GM19023 (cell line): ENCODE results near the gene BANF1.
"Not testable (repeated sequence)": the region's sequence is repeated elsewhere in the genome, so short reads cannot be mapped to it uniquely, and the experiment has no call there.

Experiments used
- ATAC-seq: cut with Tn5 transposase; IDR thresholded peaks from one replicate; pipeline ENCODE4 v1.9.1; 2021; ENCODE audit warnings: mild to moderate bottlenecking, moderate library complexity; ENCODE audit not compliant: unreplicated experiment

Gene BANF1

DNA sequence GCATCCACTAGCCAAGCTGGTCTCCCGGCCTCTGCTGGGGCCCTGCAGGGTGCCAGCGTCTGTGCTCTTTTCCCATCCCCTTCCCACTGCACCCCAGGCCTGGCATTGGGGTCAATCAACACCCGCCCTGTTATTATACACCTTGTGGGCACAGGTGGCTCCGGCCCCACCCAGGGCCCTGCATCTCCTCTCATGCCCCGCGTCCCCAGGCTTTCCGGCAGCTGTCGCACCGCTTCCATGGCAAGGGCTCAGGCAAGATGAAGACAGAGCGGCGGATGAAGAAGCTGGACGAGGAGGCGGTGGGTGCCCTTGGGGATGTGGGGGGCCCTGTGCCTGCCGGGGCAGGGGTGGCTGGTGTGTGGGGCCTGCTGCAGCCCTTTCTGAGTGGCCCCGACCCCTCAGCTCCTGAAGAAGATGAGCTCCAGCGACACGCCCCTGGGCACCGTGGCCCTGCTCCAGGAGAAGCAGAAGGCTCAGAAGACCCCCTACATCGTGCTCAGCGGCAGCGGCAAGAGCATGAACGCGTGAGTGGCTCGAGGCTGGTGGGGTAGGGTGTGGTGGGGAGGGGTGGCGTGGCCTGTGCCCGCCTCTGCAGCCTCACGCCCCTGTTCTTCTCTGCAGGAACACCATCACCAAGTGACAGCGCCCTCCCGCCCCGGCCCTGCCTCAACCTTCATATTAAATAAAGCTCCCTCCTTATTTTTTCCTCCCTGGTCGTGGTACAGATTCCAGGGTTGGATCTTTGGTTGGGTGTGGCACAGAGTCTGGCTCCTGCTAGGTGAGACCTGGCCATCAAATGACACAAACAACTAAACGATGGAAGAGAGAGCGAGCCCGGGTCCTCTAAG lies 23.7 kb upstream of the BANF1 start:
- ATAC-seq: no peak

DNA sequence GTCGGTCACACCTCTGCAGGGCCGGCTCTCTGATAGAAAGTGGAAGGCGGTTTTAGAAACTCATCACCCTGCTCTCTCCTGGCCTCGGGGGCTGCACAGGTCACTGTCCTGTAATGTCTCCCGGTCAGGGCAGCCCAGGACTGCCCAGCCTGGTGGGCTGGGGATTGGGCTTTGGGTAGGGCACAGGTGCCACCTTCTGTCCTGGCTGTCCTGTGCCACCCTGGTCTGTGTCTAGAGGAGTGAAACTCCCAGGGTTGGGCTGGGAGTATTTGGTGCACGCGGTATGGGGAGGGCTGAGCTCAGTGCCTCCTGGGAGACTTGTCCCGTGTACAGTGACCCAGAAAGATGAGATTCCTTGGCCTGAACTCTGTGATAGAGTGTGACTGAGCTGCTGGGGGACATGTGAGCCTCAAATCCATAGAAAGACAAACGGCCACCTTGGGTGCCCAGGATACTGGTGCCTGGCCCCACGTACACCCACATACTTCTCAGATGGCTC lies 23.0 kb upstream of the BANF1 start:
- no peak for ATAC-seq

DNA sequence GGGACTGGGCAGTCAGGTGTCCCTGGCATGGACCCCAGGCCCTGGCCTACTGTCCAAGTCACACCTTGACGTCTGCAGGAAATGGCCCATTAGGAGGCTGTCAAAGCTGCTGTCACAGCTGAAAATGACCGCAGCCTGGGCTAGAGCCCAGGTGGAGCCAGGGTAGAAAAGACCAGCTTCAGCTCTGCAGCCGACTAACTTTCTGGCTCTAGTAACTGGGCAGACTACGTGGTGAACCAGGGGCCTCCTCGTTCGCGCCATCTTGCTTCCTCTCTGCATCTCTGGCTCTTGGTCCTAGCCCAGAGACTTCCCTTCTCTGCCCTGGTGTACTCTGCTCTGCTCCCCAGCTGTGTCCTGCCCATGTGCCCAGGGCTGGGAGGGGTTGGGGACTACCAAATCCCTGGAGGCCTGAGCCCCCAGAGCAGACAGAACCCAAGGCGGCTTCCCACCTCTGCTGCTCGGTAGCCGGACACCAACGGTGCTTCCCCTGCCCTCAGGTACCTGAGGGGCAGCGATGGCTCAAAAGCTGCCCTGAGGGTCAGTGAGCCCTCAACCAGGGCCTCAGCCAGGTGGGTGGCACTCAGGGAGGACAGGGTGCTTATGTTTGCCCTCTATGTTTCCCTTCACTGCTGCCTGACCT lies 21.1 kb upstream of the BANF1 start:
- no peak for ATAC-seq

DNA sequence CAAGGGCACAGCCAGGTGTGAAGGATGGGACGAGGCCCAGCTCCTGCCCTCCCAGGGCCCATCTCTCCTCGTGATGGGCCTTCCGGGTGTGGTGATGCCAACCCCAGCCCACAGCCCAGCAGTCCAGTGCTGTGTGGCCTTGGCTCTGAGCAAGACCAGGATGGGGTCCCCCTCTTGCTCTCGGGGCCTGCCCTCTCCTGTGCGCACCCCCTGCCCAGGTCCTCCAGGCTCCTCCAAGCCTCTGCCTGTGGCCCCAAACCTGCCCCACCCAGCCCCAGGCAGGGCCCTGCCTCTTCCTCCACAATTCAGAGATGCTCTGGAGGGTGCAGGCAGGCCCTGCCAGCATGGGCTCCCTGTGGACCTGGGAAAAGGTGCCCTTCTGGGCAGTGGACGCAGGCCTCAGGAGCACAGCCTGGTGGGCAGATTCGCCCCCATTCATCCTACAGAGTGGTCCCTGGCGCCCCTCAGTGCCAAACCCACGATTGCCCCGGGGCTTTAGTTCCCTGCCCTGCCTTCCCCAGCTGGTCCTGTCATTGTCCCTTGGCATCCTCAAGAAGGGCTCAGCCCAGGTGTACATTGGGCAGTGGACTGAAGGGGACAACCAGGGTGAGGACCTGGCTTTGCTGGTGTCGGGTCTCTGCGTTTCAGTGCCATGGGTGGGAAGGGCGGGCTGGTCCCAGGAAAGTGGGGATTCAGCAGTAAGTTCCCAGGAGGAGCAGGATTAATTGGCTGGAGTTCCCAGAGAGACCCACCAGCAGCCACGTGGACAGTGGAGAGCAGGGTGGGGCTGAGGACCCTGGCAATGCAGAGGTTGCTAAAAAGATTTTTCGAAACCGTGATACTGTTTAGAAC lies 20.1 kb upstream of the BANF1 start:
- no peak for ATAC-seq

DNA sequence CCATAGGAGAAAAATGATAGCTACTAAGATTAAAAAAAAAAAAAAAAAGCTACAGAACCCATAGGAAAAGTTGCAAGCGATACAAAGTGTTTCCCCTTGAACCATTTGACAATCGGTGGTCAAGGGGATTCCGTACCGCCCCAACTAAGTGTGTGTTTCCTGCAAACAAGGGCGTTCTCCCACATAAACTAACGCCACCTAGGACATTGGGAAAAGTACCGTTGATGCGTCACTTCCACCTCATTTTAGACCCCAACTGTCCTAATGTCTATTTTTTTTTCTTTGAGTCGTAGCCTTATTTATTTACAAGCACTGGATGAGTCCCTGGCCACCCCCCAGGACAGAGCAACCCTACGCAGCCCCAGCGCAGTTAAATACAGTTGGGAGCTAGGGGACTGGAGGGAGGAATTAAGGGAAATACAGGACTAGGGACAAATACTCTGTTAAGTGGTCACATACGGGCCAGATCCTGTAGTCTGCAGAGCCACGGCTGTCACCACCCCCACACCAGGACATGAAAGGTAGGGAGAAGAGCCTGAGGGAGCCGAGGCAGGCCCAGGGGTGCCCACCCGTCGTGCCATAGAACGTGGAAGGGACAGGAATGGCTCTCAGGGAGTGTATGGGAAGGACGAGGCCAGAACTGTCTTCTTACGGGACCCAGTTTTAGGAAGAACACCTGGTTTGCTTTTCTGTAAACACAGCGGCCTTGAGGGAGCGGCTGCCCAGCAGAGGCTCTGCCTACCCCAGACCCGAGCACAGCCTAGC lies 19.3 kb upstream of the BANF1 start:
- ATAC-seq: no peak

DNA sequence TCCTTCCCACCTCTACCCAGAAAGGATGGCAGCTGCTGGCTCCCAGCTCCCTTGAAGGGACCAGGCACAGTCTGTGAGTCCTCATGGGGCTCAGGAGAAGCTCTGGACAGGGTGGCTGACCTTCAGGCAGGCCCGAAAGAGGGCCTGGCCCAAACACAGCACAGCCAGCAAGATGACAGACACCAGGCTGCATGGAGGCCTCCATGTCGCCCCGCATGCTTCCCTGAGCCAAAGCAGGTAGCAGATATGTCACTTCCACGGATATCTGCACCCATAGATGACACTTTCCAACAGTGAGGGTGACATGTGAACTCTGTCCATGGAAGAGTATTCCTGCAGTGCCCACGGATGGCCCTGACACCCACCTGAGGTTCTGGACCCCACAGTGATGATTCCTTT lies 18.7 kb upstream of the BANF1 start:
- no peak for ATAC-seq

DNA sequence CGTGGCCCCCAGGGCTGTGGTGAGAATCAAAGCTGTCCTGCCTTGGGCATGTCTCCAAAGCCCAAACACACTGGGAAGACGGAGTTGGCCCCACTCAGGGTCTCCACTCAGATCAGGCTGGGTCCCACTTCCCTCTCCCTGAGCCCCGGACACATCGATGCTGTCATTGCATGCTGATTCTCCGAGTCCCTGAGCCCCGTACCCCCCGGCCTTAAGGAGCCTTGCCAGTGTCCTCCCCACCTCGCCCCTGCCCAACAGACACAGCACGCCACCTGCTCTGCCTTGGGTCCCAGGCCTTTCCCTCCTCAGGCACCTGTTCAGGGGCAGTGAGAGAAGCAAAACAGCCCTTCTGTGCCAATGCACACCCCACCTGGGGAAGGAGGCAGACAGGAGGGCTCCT lies 15.0 kb upstream of the BANF1 start:
- ATAC-seq: no peak

DNA sequence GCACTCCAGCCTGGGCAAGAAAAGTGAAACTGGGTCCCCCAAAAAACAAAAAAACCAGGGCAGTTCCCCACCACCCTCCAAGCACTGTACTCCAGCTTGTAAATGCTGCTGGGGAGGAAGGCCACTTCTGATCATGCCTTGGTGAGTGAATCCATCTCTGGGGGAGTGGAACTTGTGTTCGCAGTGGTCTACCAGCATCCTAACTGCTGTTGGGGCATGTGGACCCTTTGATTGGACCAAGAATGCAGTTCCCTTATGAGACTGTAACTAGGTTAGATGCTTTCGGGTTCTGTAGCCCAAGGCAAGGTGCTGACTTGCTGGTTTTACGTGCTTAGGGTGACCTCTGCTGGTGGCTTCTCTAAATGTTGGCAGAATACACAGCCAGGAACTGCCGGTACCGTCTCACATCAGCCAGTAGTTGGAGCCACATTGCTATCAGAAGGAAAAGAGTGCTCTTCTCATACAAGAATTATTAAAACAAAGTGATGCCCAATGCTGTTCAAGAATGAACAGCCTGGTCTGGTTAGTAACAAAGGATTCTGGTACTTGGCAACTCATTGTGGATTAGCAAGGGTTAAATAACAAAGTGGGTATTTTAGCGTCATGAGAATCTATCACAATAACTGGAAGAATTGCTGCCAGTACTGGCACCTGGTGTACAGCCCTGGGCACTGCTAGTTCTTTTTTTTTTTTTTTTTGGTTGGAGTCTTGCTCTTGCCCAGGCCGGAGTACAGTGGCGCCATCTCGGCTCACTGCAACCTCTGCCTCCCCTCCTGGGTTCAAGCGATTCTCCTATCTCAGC lies 13.3 kb upstream of the BANF1 start:
- ATAC-seq: peak; percentile 89

DNA sequence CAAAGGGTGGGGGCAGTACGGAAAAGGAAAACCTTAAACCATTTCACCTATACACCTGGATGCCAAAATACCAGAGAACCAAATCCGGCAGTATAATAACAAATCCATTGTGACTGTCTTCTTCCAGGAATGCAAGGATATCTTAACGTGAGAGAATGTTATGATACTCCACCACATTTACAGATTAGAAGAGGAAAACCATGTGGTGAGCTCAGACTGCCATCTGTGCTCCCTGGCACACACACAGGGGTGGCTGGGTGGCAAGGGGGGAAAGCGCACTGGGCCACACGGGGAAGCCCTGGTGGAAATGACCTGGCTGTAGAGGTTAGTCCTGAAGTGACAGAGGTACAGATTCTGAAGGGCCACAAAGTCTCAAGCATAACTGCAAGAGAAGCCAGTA lies 10.2 kb upstream of the BANF1 start:
- ATAC-seq: no peak

DNA sequence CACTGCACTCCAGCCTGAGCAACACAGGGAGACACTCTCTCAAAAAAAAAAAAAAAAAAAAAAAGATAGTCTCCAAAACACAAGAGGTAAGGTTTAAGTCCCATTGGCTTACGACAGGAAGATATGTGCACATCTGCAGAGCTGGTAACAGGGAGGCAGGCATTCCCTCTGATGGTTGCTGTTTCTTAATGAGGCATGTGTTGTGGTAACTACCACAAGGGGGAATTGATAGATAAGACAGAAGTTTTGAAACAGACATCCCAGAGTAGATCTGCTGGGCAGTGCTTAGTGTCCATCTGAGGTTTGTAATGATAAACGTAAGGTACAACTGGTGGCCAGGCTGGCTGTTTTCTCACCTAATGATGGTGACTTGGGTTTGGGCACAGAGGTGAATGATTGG lies 5.0 kb upstream of the BANF1 start:
- ATAC-seq: no peak

DNA sequence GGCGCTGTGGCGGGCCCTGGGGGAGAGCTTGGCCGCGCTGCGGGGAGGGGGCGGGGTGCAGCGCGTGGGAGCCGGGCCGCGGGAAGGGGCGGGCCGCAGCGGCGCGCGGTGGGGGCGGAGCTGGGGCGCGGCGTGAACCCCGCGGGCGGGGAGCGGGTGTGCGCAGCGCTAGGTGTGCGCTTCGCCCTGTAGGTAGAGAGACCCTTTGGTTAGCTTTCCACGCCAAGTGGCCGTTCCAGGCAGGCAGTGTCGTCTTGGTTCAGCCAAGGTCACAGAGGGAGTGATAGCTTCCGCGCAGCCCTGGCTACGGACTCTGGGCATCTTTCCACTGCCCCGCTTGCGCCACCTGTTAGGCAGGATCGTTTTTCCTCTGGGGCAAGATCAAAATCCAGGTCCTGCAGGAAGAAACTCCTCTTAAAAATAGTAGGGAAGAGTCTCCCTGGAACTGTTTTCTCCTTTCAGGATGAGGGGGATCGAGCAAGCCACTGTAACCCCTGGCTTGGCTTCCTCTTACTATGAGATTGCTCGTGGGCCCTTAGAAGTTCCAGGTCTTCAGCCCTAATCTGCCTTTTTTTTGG lies 434 bp downstream of the BANF1 start:
- ATAC-seq: peak; percentile 52

DNA sequence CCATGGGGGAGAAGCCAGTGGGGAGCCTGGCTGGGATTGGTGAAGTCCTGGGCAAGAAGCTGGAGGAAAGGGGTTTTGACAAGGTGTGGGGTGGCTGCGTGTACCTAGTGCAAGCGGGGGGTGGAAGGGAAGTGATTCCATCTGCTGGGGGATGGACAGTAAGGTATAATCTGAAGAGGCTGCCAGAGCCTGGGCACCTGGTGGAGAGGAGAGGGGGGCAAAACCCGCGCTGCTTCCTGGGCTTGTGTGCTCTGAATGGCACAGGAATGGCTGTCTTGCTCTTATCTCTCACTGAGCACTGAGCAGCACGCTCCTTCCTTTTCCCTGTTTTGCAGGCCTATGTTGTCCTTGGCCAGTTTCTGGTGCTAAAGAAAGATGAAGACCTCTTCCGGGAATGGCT lies 988 bp downstream of the BANF1 start:
- no peak for ATAC-seq

DNA sequence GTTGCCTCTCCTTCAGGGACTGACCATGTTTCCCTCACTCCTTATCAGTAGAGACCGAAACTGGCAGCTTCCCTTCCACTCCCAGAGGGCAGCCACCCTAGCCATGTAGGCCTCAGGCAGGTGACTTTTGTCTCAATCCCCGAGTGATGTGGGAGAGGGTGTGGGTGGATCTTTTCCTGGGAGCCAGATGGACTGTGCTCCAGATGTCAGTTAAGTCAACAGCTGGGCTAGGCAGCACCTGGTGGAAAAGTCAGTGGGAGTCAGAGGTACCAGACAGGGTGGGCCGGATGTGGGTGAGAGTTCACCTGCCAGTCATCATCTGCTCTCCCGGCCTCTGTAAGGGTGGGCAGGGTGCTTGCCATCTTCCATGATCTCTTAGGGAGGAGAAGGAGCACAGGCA lies 1.9 kb downstream of the BANF1 start:
- ATAC-seq: no peak

DNA sequence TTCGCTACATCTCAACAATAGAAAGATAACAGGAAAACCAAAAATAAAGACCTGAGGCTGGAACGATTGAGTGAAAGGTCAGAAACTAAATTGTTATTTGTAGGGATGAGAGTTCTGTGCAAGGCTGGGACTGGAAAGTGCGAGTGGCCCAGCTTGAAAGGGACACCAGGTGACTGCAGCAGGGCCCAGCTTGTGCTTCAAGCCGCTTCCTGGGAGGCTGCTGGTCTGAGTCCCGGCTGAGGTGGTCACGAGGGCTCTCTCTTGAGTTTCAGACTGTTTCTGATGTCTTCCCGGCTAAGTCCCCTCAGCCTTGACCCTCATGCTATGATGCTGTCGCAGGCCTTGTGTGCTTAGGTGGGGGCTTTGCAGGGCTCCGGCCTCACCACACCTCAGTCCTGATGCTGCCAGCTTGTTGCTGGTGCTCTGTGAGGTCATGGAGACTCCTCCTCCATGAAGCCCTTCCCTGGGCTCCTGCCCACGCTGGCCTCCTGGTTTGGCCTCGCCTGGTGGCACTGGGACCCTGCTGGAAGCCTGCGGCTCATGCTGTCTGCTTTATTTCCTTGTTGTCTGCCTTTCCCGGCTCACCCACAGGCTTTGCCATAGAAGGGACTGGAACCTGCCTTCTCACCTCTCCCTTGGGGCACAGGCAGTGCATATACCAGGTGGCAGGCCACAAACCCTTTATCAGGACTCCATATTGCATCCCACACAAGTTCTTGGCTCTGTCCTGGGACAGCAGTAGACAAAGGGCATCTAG lies 4.0 kb downstream of the BANF1 start:
- no peak for ATAC-seq

DNA sequence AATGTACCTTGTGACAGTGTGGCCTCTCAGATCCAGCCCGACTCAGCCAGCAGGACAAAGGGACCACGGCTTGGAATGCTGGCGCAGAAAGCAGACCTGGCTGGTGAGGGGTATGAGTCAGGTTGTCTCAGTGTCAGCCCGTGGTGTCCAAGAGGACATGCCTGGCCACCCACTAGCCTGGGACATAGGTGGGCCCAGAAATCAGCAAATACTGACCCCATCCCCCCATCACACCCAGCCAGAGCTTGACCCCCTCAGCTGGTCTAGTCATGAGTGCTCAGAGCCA lies 4.5 kb downstream of the BANF1 start:
- no peak for ATAC-seq

DNA sequence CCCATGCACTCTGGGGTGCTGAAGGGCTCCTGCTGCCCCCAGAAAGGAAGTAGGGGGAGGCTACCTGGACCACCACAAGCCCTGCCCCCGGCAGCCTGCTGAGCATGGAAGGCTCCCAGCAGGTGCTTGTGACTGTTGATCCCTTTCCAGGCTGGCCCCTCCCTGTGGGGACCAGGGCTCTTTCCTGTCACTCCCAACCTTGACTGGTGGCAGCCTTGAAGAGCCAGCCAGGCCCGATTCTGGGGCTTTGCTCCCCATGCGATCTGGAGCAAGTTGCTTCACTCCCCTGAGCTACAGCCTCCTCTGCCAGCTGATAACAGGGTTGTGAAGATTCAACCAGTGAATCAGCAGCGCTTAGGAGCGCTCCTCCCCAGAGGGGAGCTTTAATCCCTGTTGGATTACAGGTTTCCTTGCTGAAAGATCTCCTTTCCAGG lies 4.9 kb downstream of the BANF1 start:
- ATAC-seq: no peak

DNA sequence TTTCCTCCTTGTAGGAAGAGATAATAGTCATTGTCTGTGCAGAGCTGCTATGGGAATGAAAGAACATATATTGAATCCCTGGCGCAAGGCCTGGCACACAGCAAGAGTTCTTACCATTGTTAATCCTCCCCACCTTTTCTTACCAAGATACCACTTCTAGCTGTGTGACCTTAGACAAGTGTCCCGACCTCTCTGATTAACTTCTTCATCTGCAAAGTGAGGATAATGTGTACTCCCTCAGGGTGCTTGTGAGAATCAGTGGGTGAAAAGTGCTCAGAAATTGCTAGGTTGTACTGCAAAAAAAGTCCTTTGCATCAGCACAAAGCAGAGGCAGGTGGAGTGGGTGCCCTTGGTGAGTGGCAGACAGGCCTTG lies 5.8 kb downstream of the BANF1 start:
- ATAC-seq: no peak

DNA sequence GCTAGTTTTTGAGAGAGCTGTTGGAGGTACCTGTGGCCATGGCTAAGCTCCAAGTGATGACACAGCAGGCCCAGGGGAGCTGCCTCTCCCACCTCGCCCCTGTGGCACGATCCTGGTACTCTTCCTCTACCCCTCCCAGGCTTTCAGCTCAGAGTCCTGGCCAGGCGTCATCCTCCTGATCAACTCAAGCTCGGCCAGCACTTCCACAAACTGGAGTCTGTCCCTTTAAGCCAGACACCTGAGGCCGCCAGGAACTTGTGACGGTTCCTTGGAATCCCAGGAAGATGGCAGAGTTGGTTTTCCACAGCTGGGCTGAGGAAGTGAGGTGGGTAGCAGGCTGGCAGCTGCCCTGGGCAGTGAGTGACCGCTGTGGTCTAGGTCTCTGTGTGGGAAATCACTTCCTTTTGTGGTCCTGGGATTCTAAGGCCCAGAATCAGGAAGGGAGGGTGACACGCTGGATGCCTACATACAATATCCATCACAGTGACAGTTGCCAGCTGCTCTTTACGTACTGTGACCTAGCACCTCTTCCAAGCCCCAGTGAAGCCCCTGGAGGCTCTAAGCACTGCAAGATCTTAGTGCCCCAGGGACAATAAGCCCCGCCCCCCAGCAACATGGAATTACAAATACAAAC lies 6.3 kb downstream of the BANF1 start:
- ATAC-seq: no peak

DNA sequence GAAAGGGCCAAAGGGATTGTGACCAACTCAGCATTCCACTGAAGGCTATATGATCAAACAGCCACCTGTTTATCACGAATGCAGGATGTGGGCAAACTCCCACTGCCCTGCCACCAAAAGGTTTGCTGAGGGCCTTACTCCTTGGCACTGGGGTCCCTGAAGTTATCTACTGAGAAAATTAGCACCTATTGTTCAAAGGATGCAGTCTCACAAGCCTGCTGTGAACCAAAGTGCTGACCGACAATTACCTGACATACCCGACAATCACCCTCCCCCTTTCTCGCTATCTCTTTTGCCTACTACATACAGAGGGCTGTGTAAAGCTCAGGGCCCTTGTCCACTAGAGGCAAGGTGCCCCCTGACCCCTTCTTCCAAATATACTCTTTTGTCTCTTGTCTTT lies 7.7 kb downstream of the BANF1 start:
- ATAC-seq: not testable (repeated sequence)
